BE2C (cell line): ENCODE data around the gene WDR4.
"Not testable (repeated sequence)": the region's sequence is repeated elsewhere in the genome, so short reads cannot be mapped to it uniquely, and the experiment has no call there.

Experiments used
- DNase-seq: peaks from one replicate; pipeline ENCODE4 v3.0.0-alpha.2; 2020
- H3K27me3 ChIP-seq: fragments of 250-450 bp; sonication (Bioruptor Pico); 2 replicates; pipeline ENCODE4 v1.5.1; 2020; ENCODE audit warnings: mild to moderate bottlenecking
- H3K36me3 ChIP-seq: fragments of 250-450 bp; sonication (Bioruptor Pico); 2 replicates; pipeline ENCODE4 v1.5.1; 2020; ENCODE audit warnings: mild to moderate bottlenecking
- H3K4me1 ChIP-seq: fragments of 250-450 bp; sonication (Bioruptor Pico); 2 replicates; pipeline ENCODE4 v1.5.1; 2020
- H3K4me3 ChIP-seq: 2 replicates; pipeline ENCODE4 v1.5.1; 2011; ENCODE audit warnings: low read depth, low read length
- H3K9me3 ChIP-seq: fragments of 250-450 bp; sonication (Bioruptor Pico); 2 replicates; pipeline ENCODE4 v1.5.1; 2020
- CTCF ChIP-seq: IDR thresholded peaks from 2 replicates; pipeline ENCODE4 v1.5.1; 2012; ENCODE audit warnings: mild to moderate bottlenecking, low read depth, low read length

Gene WDR4

GRCh38 chr21:42880352-42880751 lies 1.0 kb upstream of the WDR4 start:
- Histone ChIP-seq H3K9me3 (no peaks in the 10 kb centered on the region), H3K4me3 (peak overlapping the region; percentile 89), H3K4me1 (no peaks in the 10 kb centered on the region), H3K27me3 (no peaks in the 10 kb centered on the region), H3K36me3 (peaks cover 9% of the 10 kb centered on the region)
- no peak for TF ChIP-seq CTCF
- DNase-seq = no peak

GRCh38 chr21:42878678-42878992 lies 704 bp downstream of the WDR4 start:
- no peaks in the 10 kb centered on the region for H3K4me1 ChIP-seq
- no peaks in the 10 kb centered on the region for H3K9me3 ChIP-seq
- no peak for DNase-seq
- H3K27me3 ChIP-seq = no peaks in the 10 kb centered on the region
- peak overlapping the region; percentile 89 for H3K4me3 ChIP-seq
- H3K36me3 ChIP-seq = peaks cover 20% of the 10 kb centered on the region
- TF ChIP-seq CTCF = no peak

GRCh38 chr21:42875811-42876210 lies 3.5 kb downstream of the WDR4 start:
- H3K9me3 ChIP-seq, H3K4me1 ChIP-seq, DNase-seq, H3K4me3 ChIP-seq, H3K27me3 ChIP-seq: not testable (repeated sequence)
- peaks cover 48% of the 10 kb centered on the region for H3K36me3 ChIP-seq

- Histone ChIP-seq H3K27me3 (no peaks in the 10 kb centered on the region), H3K4me1 (no peaks in the 10 kb centered on the region), H3K36me3 (peaks cover 76% of the 10 kb centered on the region), H3K4me3 (no peak overlapping the region), H3K9me3 (no peaks in the 10 kb centered on the region)
- no peak for TF ChIP-seq CTCF
- no peak for DNase-seq
Observed at GRCh38 chr21:42873096-42873495, 6.2 kb downstream of the WDR4 start.

- no peak for TF ChIP-seq CTCF
- H3K27me3 ChIP-seq = no peaks in the 10 kb centered on the region
- H3K4me3 ChIP-seq = no peak overlapping the region
- peaks cover 7% of the 10 kb centered on the region for H3K4me1 ChIP-seq
- peaks cover 87% of the 10 kb centered on the region for H3K36me3 ChIP-seq
- no peaks in the 10 kb centered on the region for H3K9me3 ChIP-seq
- DNase-seq = no peak
Observed at GRCh38 chr21:42868196-42868595, 11.1 kb downstream of the WDR4 start.

- Histone ChIP-seq H3K36me3 (peaks cover 83% of the 10 kb centered on the region), H3K27me3 (no peaks in the 10 kb centered on the region), H3K9me3 (no peaks in the 10 kb centered on the region), H3K4me3 (no peak overlapping the region), H3K4me1 (peaks cover 7% of the 10 kb centered on the region)
- peak; percentile 51 for DNase-seq
- TF ChIP-seq CTCF = no peak
Observed at GRCh38 chr21:42865776-42866160, 13.6 kb downstream of the WDR4 start.
